CD4-positive, alpha-beta T cell (primary cell): ENCODE data around the gene HLA-F. TPM values are rescaled to one million over a fixed set of nuclear protein-coding genes. Genes with fewer than 3 reads are reported as not detected.

Source experiments
- ATAC-seq: fragments of 200-7000 bp; cut with Tn5 transposase; one replicate; pipeline ENCODE4 v1.10.0; 2022; ENCODE audit warnings: mild to moderate bottlenecking; ENCODE audit not compliant: poor library complexity
- CTCF ChIA-PET: fragments of 350-600 bp; sonication (Branson Sonifier 250); formaldehyde crosslinking; loops from one replicate; lab custom pipeline; 2021; ENCODE audit warnings: antibody characterized with exemption, inconsistent platforms; lab: Charles Lee
- POLR2A ChIA-PET: fragments of 350-600 bp; sonication (Branson Sonifier 250); formaldehyde crosslinking; loops from one replicate; lab custom pipeline; 2021; ENCODE audit warnings: antibody characterized with exemption, inconsistent platforms; lab: Charles Lee
- DNase-seq, 14 experiments: peaks; one replicate each; pipeline ENCODE4 v3.0.0-alpha.2; 2013 to 2020; ENCODE audit warnings: mixed read lengths in 2 of 14
- H3K27ac ChIP-seq, 2 donors: one replicate each; pipeline versions ENCODE4 v1.5.1 to v1.7.0; 2013; ENCODE audit warnings: low read length in 2 of 2, low read depth in 1 of 2, mild to moderate bottlenecking in 1 of 2
- H3K27me3 ChIP-seq, 2 experiments: 1 replicate in 1 of 2; 2 replicates in 1 of 2; pipeline versions ENCODE4 v1.6.1 to v1.7.0; 2013; ENCODE audit warnings: low read length in 2 of 2, control low read depth in 1 of 2, mild to moderate bottlenecking in 1 of 2, moderate library complexity in 1 of 2; ENCODE audit not compliant: insufficient read depth in 2 of 2, control insufficient read depth in 1 of 2
- H3K36me3 ChIP-seq: one replicate; pipeline ENCODE4 v1.6.1; 2013; ENCODE audit warnings: low read length, control low read depth; ENCODE audit not compliant: insufficient read depth
- H3K4me1 ChIP-seq: one replicate; pipeline ENCODE4 v1.6.1; 2013; ENCODE audit warnings: low read length, control low read depth; ENCODE audit not compliant: insufficient read depth
- H3K4me3 ChIP-seq: one replicate; pipeline ENCODE4 v1.5.1; 2013; ENCODE audit warnings: mild to moderate bottlenecking, low read length, moderate library complexity
- H3K9me3 ChIP-seq, 2 experiments: 1 replicate in 1 of 2; 2 replicates in 1 of 2; pipeline versions ENCODE4 v1.6.1 to v1.7.0; 2013; ENCODE audit warnings: low read length in 2 of 2, mild to moderate bottlenecking in 2 of 2, control low read depth in 1 of 2, moderate library complexity in 1 of 2; ENCODE audit not compliant: control insufficient read depth in 1 of 2, insufficient read depth in 1 of 2
- H3K27ac Mint-ChIP-seq: one replicate; pipeline ENCODE4 v1.8.0; 2020; ENCODE audit warnings: mixed read lengths
- H3K27me3 Mint-ChIP-seq: one replicate; pipeline ENCODE4 v1.8.0; 2021; ENCODE audit warnings: mixed read lengths
- H3K36me3 Mint-ChIP-seq: one replicate; pipeline ENCODE4 v1.8.0; 2021; ENCODE audit warnings: low read depth, mixed read lengths
- H3K4me1 Mint-ChIP-seq: one replicate; pipeline ENCODE4 v1.8.0; 2021; ENCODE audit warnings: low read depth, mixed read lengths
- H3K4me3 Mint-ChIP-seq: one replicate; pipeline ENCODE4 v1.8.0; 2020; ENCODE audit warnings: mild to moderate bottlenecking, mixed read lengths
- H3K9me3 Mint-ChIP-seq: one replicate; pipeline ENCODE4 v1.8.0; 2020; ENCODE audit warnings: mixed read lengths
- intact Hi-C, 2 experiments: fragments of 100-400 bp; cut with DNase I in 1 of 2; cut with micrococcal nuclease in 1 of 2; formaldehyde crosslinking; loops; one replicate each; pipeline versions ENCODE4 v1.15.1 to v1.9.0; 2023 to 2025; cut with DNase I, micrococcal nuclease
- total RNA-seq, 174 experiments: library from RNA in 2 of 174; stranded (reverse) in 2 of 174; gene quantifications; one replicate each; pipeline ENCODE4 v1.2.3 and lab custom pipeline; 2021 to 2026
- TF ChIP-seq, protein P1 (sequence below): fragments of 200-600 bp; IDR thresholded peaks from one replicate; pipeline ENCODE4 v1.8.0; 2022; ENCODE audit warnings: antibody characterized with exemption, mild to moderate bottlenecking

Gene HLA-F
- total RNA-seq, 2 experiments from 2014 or later = 560 TPM

DNA sequence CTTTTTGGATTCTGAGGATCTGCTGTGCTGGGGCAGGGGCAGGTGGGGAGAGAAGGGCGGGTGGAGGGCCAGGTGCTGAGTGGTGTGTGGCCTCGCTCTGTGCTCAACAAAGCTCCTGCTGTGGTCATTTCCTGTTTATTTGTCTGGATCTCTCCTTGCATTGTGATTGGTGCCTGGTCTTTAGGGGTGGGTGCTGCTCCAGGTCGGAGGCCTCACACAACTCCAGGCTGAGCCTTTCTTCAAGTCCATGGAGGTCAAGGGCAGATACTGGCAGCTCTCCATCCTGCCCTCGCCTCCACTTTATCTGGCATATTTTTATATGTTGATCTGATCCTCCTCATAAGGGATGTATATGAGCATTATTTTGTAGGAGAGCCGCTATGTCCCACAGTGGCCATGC is 36.2 kb downstream of the HLA-F start:
- intact Hi-C loops = no loop called here
- ChIA-PET POLR2A (no interaction called here), CTCF (no interaction called here)
- Mint-ChIP-seq H3K4me3 (no peak overlapping the region), H3K27me3 (no peaks in the 10 kb centered on the region), H3K9me3 (no peaks in the 10 kb centered on the region), H3K36me3 (no peaks in the 10 kb centered on the region), H3K27ac (no peak overlapping the region), H3K4me1 (peaks cover 5% of the 10 kb centered on the region)
- Histone ChIP-seq H3K4me3 (no peak overlapping the region), H3K27me3 (no peaks in the 10 kb centered on the region), H3K36me3 (no peaks in the 10 kb centered on the region), H3K27ac (no peak overlapping the region), H3K4me1 (peaks cover 3% of the 10 kb centered on the region), H3K9me3 (no peaks in the 10 kb centered on the region)
- DNase-seq (no peak), ATAC-seq (no peak)
- TF ChIP-seq, protein P1, sequence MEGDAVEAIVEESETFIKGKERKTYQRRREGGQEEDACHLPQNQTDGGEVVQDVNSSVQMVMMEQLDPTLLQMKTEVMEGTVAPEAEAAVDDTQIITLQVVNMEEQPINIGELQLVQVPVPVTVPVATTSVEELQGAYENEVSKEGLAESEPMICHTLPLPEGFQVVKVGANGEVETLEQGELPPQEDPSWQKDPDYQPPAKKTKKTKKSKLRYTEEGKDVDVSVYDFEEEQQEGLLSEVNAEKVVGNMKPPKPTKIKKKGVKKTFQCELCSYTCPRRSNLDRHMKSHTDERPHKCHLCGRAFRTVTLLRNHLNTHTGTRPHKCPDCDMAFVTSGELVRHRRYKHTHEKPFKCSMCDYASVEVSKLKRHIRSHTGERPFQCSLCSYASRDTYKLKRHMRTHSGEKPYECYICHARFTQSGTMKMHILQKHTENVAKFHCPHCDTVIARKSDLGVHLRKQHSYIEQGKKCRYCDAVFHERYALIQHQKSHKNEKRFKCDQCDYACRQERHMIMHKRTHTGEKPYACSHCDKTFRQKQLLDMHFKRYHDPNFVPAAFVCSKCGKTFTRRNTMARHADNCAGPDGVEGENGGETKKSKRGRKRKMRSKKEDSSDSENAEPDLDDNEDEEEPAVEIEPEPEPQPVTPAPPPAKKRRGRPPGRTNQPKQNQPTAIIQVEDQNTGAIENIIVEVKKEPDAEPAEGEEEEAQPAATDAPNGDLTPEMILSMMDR = no peak

DNA sequence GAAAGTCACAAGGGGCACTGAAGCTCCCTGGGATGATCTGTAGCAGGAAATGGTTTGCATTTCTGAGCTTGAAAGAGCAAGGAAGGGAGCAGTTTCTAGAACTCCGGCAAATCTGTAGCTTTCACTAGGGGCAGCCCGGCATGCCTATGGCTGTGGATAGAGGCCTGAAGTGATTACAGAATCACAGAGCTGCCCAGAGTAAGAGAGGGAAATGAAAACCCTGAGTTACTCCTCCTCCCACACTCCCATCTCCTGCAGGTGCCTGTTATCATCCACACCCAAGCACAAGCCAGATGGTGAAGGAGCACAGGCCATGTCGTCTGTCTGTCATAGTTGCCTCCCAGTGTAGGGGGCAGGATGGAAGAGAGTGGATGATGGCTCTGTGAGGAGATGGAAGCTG is 37.1 kb downstream of the HLA-F start:
- ChIA-PET CTCF (interaction anchor here (0.7 kb wide), 1 partner anchor 28 kb away, joined by 3 read pairs; no protein-coding TSS in a partner anchor), POLR2A (no interaction called here)
- DNase-seq (no peak), ATAC-seq (no peak)
- intact Hi-C loops = no loop called here
- peaks cover 3% of the 10 kb centered on the region for H3K4me1 ChIP-seq
- no peaks in the 10 kb centered on the region for H3K27me3 ChIP-seq
- H3K27ac ChIP-seq = no peak overlapping the region
- TF ChIP-seq, protein P1 = no peak
- Mint-ChIP-seq H3K36me3 (no peaks in the 10 kb centered on the region), H3K4me3 (no peak overlapping the region), H3K9me3 (no peaks in the 10 kb centered on the region), H3K27me3 (no peaks in the 10 kb centered on the region), H3K4me1 (peaks cover 5% of the 10 kb centered on the region), H3K27ac (no peak overlapping the region)
- no peak overlapping the region for H3K4me3 ChIP-seq
- no peaks in the 10 kb centered on the region for H3K9me3 ChIP-seq
- H3K36me3 ChIP-seq = no peaks in the 10 kb centered on the region

DNA sequence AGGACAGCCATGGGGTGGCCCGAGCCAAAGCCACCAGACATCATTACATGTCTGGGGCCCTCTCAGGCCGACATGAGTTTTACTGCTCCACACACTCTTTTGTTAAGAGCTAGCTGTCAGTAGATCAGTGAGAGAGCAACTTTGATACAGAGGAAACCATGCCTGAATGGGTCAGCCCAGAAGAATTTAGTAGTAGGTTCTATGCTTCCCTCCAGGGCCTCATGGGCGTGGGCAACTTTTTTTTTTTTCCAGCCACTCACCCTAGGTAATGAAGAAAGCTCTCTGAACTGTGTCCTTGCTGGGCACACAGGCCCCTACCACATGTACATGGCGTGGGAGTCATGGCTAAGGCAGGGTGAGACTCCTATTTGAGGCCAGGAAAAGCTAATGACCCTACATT is 38.8 kb downstream of the HLA-F start:
- Histone ChIP-seq H3K36me3 (no peaks in the 10 kb centered on the region), H3K9me3 (no peaks in the 10 kb centered on the region), H3K27ac (no peak overlapping the region), H3K4me3 (no peak overlapping the region), H3K27me3 (no peaks in the 10 kb centered on the region), H3K4me1 (peaks cover 3% of the 10 kb centered on the region)
- Mint-ChIP-seq H3K36me3 (no peaks in the 10 kb centered on the region), H3K27ac (no peak overlapping the region), H3K9me3 (no peaks in the 10 kb centered on the region), H3K4me3 (no peak overlapping the region), H3K4me1 (peaks cover 5% of the 10 kb centered on the region), H3K27me3 (peaks cover 5% of the 10 kb centered on the region)
- intact Hi-C loops = no loop called here
- ChIA-PET CTCF (no interaction called here), POLR2A (no interaction called here)
- TF ChIP-seq, protein P1 = no peak
- no peak for ATAC-seq
- no peak for DNase-seq
